ENCODE data around the gene CACNB4.
"Not testable (repeated sequence)": the region's sequence is repeated elsewhere in the genome, so short reads cannot be mapped to it uniquely, and the experiment has no call there.

The CACNB4 gene

DNA sequence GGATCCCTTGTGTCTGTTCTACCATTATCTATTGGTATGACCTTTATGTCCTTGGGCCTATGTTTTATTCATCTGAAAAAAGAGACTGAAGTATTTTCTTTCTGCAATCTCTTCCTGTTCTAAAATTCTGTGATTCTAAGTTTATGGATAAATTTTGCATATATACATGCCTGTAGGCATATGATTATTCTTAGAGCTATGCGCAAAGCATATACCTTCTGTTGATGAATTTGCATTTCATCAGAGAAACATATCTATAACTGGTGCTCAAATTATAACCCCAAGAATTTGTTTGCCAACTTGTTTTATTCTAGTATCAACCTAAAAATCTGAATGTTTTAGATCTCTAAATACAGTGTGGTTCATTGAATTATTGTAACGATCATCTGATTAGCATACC lies 6.7 kb downstream of the CACNB4 start:
- DNase-seq (ENCODE audit: low spot score) = no peak
- in situ Hi-C loops (cut with MboI; ENCODE audit: low pct_unique_long_range_greater_than_20kb, low sequenced_read_pairs, unreplicated experiment) = no loop called here
- no peak for TF ChIP-seq CTCF (IDR thresholded peaks at IDR 0.05; ENCODE audit: extremely low read depth, insufficient read depth, missing control alignments)

DNA sequence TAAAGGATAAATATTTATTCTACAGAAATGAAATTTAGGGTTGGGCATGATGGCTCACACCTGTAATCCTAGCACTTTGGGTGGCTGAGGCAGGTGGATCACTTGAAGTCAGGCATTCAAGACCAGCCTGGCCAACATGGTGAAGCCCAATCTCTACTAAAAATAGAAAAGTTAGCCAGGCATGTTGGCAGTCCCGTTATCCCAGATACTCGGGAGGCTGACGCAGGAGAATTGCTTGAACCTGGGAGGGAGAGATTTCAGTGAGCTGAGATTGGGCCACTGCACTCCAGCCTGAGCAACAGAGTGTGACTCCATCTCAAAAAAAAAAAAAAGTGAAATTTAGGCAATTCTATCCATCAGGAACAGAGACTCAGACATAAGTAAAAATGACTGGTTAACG lies 8.1 kb downstream of the CACNB4 start:
- in situ Hi-C loops (cut with MboI; ENCODE audit: low pct_unique_long_range_greater_than_20kb, low sequenced_read_pairs, unreplicated experiment); DNase-seq (ENCODE audit: low spot score): not testable (repeated sequence)

- no peak for DNase-seq (ENCODE audit: low spot score)
- no peak for TF ChIP-seq CTCF (IDR thresholded peaks at IDR 0.05; ENCODE audit: extremely low read depth, insufficient read depth, missing control alignments)
- in situ Hi-C loops (cut with MboI; ENCODE audit: low pct_unique_long_range_greater_than_20kb, low sequenced_read_pairs, unreplicated experiment) = no loop called here
These were observed 9.6 kb downstream of the CACNB4 start for GRCh38 chr2:152089238-152089637.

DNA sequence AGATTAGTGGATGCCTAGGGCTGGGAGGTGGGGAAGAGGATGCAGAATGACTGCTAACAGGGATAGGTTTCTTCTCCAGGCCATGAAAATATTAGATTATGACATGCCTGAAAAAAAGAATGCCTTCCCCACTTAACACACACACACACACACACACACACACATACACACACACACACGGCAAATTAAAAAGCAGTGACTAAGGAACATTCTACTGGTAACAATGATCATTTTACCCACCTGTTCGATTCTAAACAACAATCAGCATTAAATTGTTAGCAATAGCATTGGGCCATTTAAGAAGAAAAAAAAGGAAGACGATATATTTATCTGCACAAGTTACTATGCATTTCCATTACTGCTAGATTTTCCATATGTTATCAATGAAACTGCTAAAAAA lies 10.8 kb downstream of the CACNB4 start:
- TF ChIP-seq CTCF (IDR thresholded peaks at IDR 0.05; ENCODE audit: extremely low read depth, insufficient read depth, missing control alignments) = no peak
- in situ Hi-C loops (cut with MboI; ENCODE audit: low pct_unique_long_range_greater_than_20kb, low sequenced_read_pairs, unreplicated experiment) = no loop called here
- no peak for DNase-seq (ENCODE audit: low spot score)

DNA sequence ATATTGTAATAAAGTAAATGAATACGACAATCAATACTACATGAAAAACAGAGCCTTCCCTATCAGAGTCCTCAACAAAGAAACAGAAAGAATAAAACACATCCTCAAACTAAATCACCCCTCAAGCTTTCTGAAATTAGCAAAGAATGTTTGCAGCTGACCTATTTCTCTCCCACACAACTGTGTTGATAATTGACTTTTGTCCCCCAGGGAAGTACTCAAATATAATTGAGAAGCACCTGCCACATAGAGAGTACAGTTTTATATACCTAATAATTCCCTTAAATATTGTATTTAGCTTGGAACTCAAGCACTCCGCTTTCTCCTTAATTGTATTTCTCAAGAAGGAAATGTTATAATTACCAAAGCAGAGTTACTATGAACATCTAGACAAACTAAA lies 12.6 kb downstream of the CACNB4 start:
- DNase-seq (ENCODE audit: low spot score) = no peak
- no peak for TF ChIP-seq CTCF (IDR thresholded peaks at IDR 0.05; ENCODE audit: extremely low read depth, insufficient read depth, missing control alignments)
- in situ Hi-C loops (cut with MboI; ENCODE audit: low pct_unique_long_range_greater_than_20kb, low sequenced_read_pairs, unreplicated experiment) = no loop called here

- TF ChIP-seq CTCF (IDR thresholded peaks at IDR 0.05; ENCODE audit: extremely low read depth, insufficient read depth, missing control alignments) = no peak
- DNase-seq (ENCODE audit: low spot score) = no peak
- in situ Hi-C loops (cut with MboI; ENCODE audit: low pct_unique_long_range_greater_than_20kb, low sequenced_read_pairs, unreplicated experiment) = no loop called here
These were observed 14.8 kb downstream of the CACNB4 start for GRCh38 chr2:152084076-152084475.

- in situ Hi-C loops (cut with MboI; ENCODE audit: low pct_unique_long_range_greater_than_20kb, low sequenced_read_pairs, unreplicated experiment) = no loop called here
- no peak for TF ChIP-seq CTCF (IDR thresholded peaks at IDR 0.05; ENCODE audit: extremely low read depth, insufficient read depth, missing control alignments)
- no peak for DNase-seq (ENCODE audit: low spot score)
These were observed 15.5 kb downstream of the CACNB4 start for GRCh38 chr2:152083202-152083875.

All from GM13977 (cell line).